Activated gamma-delta T cell (primary cell): ENCODE results near the gene NFASC.

Source experiments
- DNase-seq: peaks from one replicate; lab custom pipeline; 2025; lab: John Stamatoyannopoulos, UW
- total RNA-seq, 2 donors: gene quantifications; one replicate each; lab custom pipeline; 2026; lab: John Stamatoyannopoulos, UW

Gene NFASC
- total RNA-seq: 0.09 to 0.10 reads per million in 2 donors

GRCh38 chr1:204870160-204870912 lies at the start of gene NFASC:
NFASC (plus strand) TSS chr1:204870862; CDS start chr1:204944316, 73,454 bp downstream.
- DNase-seq: no peak

- no peak for DNase-seq
These were observed 49.2 kb upstream of the NFASC start for GRCh38 chr1:204821476-204821875.

- no peak for DNase-seq
These were observed 48.7 kb upstream of the NFASC start for GRCh38 chr1:204821924-204822323.

- DNase-seq: no peak
These were observed 43.7 kb upstream of the NFASC start for GRCh38 chr1:204826970-204827369.

GRCh38 chr1:204828352-204828850 lies 42.3 kb upstream of the NFASC start:
- DNase-seq: no peak

- DNase-seq: no peak
These were observed 41.4 kb upstream of the NFASC start for GRCh38 chr1:204829133-204829825.

GRCh38 chr1:204830747-204831146 lies 39.9 kb upstream of the NFASC start:
- DNase-seq: no peak

GRCh38 chr1:204831186-204831585 lies 39.5 kb upstream of the NFASC start:
- DNase-seq: no peak

GRCh38 chr1:204834336-204834735 lies 36.3 kb upstream of the NFASC start:
- no peak for DNase-seq

- DNase-seq: no peak
These were observed 35.9 kb upstream of the NFASC start for GRCh38 chr1:204834752-204835151.

GRCh38 chr1:204835737-204836136 lies 34.9 kb upstream of the NFASC start:
- DNase-seq: no peak

- DNase-seq: no peak
These were observed 33.8 kb upstream of the NFASC start for GRCh38 chr1:204836856-204837255.

GRCh38 chr1:204837440-204838084 lies 33.1 kb upstream of the NFASC start:
- no peak for DNase-seq

- no peak for DNase-seq
These were observed 29.3 kb upstream of the NFASC start for GRCh38 chr1:204841316-204841715.

GRCh38 chr1:204841798-204842197 lies 28.9 kb upstream of the NFASC start:
- no peak for DNase-seq

- no peak for DNase-seq
These were observed 28.3 kb upstream of the NFASC start for GRCh38 chr1:204842369-204842768.

- no peak for DNase-seq
These were observed 27.8 kb upstream of the NFASC start for GRCh38 chr1:204842892-204843291.

GRCh38 chr1:204846546-204846945 lies 24.1 kb upstream of the NFASC start:
- DNase-seq: no peak

- no peak for DNase-seq
These were observed 22.1 kb upstream of the NFASC start for GRCh38 chr1:204848579-204848978.

GRCh38 chr1:204852854-204853253 lies 17.8 kb upstream of the NFASC start:
- no peak for DNase-seq

GRCh38 chr1:204853436-204853835 lies 17.2 kb upstream of the NFASC start:
- DNase-seq: no peak

- no peak for DNase-seq
These were observed 16.4 kb upstream of the NFASC start for GRCh38 chr1:204854286-204854685.

GRCh38 chr1:204858363-204858821 lies 12.3 kb upstream of the NFASC start:
- DNase-seq: no peak
